H1 (cell line): ENCODE measurements around the gene PSORS1C1. TPM values are rescaled to one million over a fixed set of nuclear protein-coding genes. Genes with fewer than 3 reads are reported as not detected.

ENCODE experiments used
- EP300 ChIP-seq, 2 experiments: IDR thresholded peaks; 1 replicate in 1 of 2; 2 replicates in 1 of 2; pipeline ENCODE4 v1.6.1; 2011 to 2012; ENCODE audit warnings: low read depth in 2 of 2, low read length in 2 of 2, mild to moderate bottlenecking in 2 of 2, borderline replicate concordance in 1 of 2, inconsistent platforms in 1 of 2, moderate library complexity in 1 of 2
- KDM5A ChIP-seq: fragments of 200-600 bp; IDR thresholded peaks from 2 replicates; pipeline ENCODE4 v1.7.1; 2012; ENCODE audit warnings: mild to moderate bottlenecking, low read length, inconsistent platforms, mixed read lengths
- NANOG ChIP-seq: IDR thresholded peaks from 2 replicates; pipeline ENCODE4 v1.6.1; 2011; ENCODE audit warnings: low read length, low read depth, mild to moderate bottlenecking, inconsistent platforms; ENCODE audit not compliant: insufficient read depth, poor library complexity, severe bottlenecking
- RNF2 ChIP-seq: fragments of 200-900, 300-1000 bp; sonication (generic); IDR thresholded peaks from 2 replicates; pipeline ENCODE4 v1.7.1; 2016; ENCODE audit warnings: borderline replicate concordance, low read depth, mild to moderate bottlenecking, antibody characterized with exemption, low read length; ENCODE audit not compliant: poor library complexity, severe bottlenecking; ENCODE audit errors: missing control alignments
- RXRA ChIP-seq: IDR thresholded peaks from 2 replicates; pipeline ENCODE4 v1.6.1; 2011; ENCODE audit warnings: low read depth, mild to moderate bottlenecking, low read length, moderate library complexity; ENCODE audit not compliant: insufficient read depth
- YY1 ChIP-seq: IDR thresholded peaks from 2 replicates; pipeline ENCODE4 v1.6.1; 2011; ENCODE audit warnings: low read depth, mild to moderate bottlenecking, low read length
- ZNF274 ChIP-seq: IDR thresholded peaks from 2 replicates; pipeline ENCODE4 v1.7.0; 2012; ENCODE audit warnings: low read length, borderline replicate concordance; ENCODE audit errors: extremely low read depth
- polyA plus RNA-seq, 7 experiments: library from polyadenylated mRNA; depleted of rRNA in 3 of 7; stranded (reverse) in 5 of 7; unstranded in 2 of 7; fragments of >200 nt in 5 of 7; fragments of 200-250 nt in 2 of 7; gene quantifications; 1 replicate in 5 of 7; 2 replicates in 1 of 7; 4 replicates in 1 of 7; pipeline versions ENCODE4 v1.2.1 to v1.2.3, GENCODE V29; 2011 to 2013; ENCODE audit warnings: missing spikeins in 2 of 7, mixed read lengths in 2 of 7
- total RNA-seq: library from RNA; stranded (reverse); fragmentation: NEBNext Ultra II Directional; extraction: Animal tissue kit (Norgen Biotek cat#: 25700); gene quantifications from 2 replicates; pipeline ENCODE4 v1.2.1, GENCODE V29; 2021
- TF ChIP-seq, protein P1 (sequence below): IDR thresholded peaks from 2 replicates; pipeline ENCODE4 v1.6.1; 2011; ENCODE audit warnings: low read depth, mild to moderate bottlenecking, low read length; ENCODE audit not compliant: insufficient read depth

PSORS1C1 gene
- total and polyA plus RNA-seq, 2 of the 8 experiments (the other 6 are each of a cell fraction or from before 2014, with no cell fraction given), result 0.12 to 0.52 TPM

DNA sequence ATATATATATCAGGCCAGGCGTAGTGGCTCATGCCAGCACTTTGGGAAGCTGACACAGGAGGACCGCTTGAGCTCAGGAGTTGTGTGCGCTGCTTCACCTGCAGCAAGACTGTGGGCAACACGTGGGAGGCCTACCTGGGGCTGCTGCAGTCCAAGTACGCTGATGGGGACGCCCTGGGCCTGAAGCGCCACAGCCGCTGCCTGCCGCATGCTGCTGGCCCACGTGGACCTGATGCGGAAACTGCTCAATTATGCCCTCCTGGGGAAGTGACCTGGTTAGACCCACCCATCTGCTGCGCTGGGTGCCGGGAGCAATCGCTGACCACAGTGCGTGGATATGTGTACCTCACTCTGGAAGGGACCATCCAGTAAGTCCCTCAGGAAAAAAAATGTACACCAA, 26.0 kb downstream of the PSORS1C1 start (continued):
- TF ChIP-seq RXRA (no peak), ZNF274 (no peak), RNF2 (no peak), EP300 (IDR thresholded peaks at IDR 0.05; ENCODE audit: borderline replicate concordance in 1 of 2, low read depth in 2 of 2, low read length in 2 of 2) (no peak), KDM5A (no peak), YY1 (no peak), NANOG (no peak)
- TF ChIP-seq, protein P1, sequence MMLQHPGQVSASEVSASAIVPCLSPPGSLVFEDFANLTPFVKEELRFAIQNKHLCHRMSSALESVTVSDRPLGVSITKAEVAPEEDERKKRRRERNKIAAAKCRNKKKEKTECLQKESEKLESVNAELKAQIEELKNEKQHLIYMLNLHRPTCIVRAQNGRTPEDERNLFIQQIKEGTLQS, result no peak
- TF ChIP-seq, all 59 proteins: peak for 0
